Measurements from ENCODE around the gene CAPN10.
A peak's percentile ranks its signal among the peaks of the same experiment; 100 is the strongest.

CAPN10 gene

GRCh38 chr2:240638512-240639160, 52.1 kb downstream of the CAPN10 start:
- DNase-seq (ENCODE audit: low spot score): no peak

- no peak for DNase-seq (ENCODE audit: low spot score)
Measured at GRCh38 chr2:240639566-240639965, 53.0 kb downstream of the CAPN10 start.

DNA sequence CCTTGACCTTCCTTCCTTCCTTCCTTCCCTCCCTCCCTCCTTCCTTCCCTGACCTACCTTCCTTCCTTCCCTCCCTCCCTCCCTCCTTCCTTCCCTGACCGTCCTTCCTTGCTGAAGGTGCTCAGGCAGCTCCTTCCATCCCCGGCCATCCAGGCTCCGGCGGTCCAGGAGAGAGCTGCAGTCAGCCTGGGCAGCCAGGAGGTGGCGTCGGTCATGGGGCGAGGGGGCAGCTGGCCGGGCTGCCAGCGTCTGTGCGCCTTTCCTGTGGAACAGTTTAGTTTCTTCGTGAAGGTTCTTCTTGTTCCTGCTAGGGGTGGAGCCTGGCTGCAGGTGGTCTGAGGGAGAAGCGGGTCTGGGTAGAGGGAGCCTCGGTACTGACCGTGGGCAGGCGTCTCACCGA, 54.4 kb downstream of the CAPN10 start:
- peak; percentile 85 for DNase-seq (ENCODE audit: low spot score)

GRCh38 chr2:240642061-240642805, 55.7 kb downstream of the CAPN10 start:
- no peak for DNase-seq (ENCODE audit: low spot score)

GRCh38 chr2:240642806-240643092, 56.2 kb downstream of the CAPN10 start:
- DNase-seq (ENCODE audit: low spot score): no peak

- DNase-seq (ENCODE audit: low spot score): no peak
Measured at GRCh38 chr2:240643093-240643810, 56.7 kb downstream of the CAPN10 start.

DNA sequence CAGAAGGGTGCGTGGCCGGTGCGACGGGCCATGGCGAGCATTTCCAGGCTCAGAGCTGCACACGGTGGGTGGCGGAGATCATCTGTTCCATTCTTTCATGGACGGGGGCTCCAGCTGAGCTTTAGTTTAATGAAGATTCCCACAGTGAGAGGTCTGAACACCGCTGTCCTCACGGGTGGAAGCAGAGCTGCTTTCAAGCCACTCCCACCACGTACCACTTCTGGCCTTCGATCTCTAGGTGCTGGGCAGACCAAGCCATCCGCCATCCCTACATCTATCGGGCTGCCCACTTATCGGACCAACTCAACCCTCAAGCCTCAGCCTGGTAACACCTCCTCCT, 57.2 kb downstream of the CAPN10 start:
- DNase-seq (ENCODE audit: low spot score): no peak

DNA sequence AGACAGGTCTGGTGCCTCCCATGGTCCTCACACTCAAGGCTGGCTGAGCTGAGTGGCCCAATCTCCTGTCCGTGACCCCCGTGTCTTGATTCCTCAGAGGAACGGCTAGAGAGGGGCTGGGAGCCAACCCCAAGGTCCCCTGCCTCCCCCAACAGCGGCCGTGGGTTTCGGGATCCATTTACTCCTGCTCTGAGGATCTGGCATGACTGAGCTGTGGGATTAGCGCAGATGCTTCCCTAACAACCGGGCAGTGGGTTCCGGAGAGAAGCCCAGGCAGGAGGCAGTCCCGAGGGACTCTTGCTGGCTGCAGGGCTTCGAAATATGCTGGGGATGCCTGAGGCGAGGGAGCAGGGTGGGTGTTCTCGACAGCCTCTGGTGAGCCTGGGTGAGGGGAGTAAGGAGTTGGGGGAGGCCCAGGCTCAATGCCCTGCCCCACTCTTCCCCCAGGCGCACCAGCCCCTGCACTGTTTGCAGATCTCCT, 57.7 kb downstream of the CAPN10 start:
- no peak for DNase-seq (ENCODE audit: low spot score)

DNA sequence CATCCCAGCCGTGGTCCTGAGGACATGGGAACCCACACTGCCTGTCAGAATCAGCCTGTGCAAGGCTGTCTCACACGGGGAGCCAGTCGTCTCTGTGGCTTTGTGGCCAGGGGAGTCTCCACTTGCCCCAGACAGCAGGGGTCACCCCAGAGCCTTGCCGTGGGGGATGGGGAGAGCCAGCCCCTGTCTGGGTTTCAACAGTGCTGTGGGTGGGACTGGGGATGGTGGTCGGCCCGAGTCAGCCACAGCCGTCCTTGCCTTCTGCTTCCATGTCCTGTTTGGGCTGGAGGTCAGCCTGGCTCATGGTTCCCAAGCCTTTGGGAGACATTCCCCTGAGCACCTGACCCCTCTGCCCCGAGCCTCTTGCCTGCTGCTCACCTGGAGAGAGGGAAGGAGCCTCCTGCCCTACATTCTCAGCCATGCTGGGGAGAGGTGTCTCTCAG, 58.3 kb downstream of the CAPN10 start:
- no peak for DNase-seq (ENCODE audit: low spot score)

DNA sequence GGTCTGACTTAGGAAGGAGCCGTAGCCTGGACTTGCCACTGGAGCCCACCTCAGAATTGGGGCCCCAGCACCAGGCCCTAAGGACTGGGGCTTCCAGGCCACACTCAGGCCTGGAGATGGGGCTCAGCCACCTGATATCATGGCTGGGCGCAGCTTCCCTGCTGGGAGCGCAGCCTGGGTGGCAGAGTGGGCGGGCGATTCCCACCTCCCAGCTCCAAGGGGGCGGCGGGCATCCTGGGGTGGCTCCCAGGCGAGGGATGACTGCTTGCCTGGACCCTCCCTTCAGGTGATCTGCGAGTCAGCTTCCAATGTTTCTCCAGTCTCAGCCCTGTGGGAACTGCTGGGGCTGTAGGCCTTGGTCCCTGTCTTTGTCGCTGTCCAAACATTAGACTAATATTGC, 58.8 kb downstream of the CAPN10 start:
- no peak for DNase-seq (ENCODE audit: low spot score)

GRCh38 chr2:240645801-240646175, 59.3 kb downstream of the CAPN10 start:
- DNase-seq (ENCODE audit: low spot score): no peak

DNA sequence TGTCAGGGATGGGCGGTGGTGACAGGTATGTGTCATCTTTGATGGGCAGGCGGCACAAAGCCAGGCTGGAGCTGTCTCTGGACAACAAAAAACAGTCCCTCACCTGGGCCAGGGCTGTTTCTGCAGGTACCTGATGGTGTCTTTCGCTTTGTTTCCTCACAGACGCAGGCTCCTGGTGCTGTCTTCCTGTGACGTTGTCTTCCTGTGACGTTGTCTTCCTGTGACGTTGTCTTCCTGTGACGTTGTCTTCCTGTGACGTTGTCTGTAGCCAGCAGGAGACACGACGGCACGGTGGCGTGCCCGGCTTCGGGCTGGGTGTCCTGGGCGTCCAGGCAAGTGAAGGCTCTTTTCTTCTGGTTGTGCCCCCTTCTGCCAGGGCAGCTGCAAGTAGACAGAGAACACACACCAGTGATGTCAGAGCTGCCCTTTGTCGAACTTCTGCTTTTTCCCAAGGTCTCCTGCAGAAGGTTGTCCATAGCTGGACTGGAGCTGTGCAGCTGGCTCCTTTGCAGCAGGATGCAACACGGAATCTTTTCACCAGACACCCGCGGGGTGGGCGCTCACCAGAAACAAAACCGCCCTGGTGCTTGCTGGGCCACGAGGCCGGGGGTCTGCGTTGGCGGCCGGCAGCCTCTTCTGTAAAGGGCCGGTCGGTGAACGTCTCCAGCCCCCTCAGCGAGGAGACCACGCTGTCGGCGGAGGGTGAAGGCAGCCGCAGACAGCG, 59.8 kb downstream of the CAPN10 start:
- no peak for DNase-seq (ENCODE audit: low spot score)

- no peak for DNase-seq (ENCODE audit: low spot score)
Measured at GRCh38 chr2:240646900-240647502, 60.5 kb downstream of the CAPN10 start.

DNA sequence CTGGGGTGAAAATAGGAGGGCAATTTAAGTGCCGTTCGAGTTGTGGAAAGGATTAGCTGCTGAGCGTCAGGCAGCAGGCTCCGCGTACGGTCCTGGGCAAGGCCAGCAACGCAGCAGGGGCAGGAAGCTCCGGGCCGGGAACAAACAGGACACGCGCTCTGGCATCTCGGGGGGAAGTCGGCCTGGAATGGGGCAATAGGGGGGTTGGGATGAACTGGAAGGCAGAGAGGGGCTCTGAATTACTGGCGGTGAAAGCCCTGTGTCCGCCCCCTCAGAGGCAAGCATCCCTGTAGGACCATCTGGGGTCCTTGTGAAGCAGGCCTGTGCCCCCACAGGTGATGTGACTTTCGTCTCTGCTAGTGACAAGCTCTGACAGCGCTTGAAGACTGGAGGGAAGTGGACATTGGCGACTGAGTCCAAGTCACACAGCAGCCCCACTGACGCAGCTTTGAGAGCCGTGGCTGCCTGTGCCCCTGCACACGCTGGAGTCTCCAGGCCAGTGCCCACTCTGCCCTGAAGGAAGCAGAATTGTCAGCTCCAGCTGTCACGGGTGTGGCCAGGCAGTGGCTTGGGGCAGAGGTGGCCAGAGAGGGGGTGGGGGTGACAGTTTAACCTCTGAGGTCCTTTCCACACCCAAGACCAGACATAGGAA, 61.1 kb downstream of the CAPN10 start:
- DNase-seq (ENCODE audit: low spot score): no peak

DNA sequence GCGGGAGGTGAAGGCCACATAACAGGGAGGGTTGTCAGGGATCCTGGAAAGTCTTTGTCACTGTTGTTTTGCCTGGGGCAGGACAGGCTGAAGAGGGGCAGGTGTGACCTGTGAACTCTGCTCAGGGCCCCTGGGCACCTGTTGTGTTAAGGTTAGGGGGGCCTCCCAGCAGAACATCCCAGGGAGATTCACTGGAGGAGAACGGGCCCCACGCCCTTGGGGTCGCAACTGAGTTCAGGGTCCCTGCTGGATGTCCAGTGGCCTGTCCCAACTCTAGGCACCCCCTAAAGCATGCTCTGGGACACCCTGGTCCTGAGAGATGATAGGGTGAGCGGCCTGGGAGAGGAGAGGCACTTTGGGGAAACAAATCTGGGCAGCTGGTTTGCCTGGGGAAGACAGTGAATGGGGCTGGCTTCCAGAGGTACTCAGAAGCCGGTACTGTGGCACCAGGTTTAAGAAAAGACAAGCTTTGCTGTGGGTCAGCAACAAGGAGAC, 61.7 kb downstream of the CAPN10 start:
- no peak for DNase-seq (ENCODE audit: low spot score)

Measured in HuH-7.5 (cell line).